HepG2 (cell line): Measurements from ENCODE around the gene SULT2B1. TPM values are rescaled to one million over a fixed set of nuclear protein-coding genes. Genes with fewer than 3 reads are reported as not detected.
A peak's percentile ranks its signal among the peaks of the same experiment; 100 is the strongest.

Experiments used
- ATAC-seq: fragments of 200-7000 bp; cut with Tn5 transposase; 3 replicates; pipeline ENCODE4 v1.9.1; 2020; ENCODE audit warnings: mild to moderate bottlenecking, moderate library complexity
- BruUV-seq: library from RNA; stranded (reverse); fragments of 400-500 nt; replicated peaks from 2 replicates; lab custom pipeline; 2021; lab: Mats Ljungman, UMichigan
- CTCF ChIA-PET: fragments of 300-600 bp; formaldehyde crosslinking; extraction: SDS; loops from one replicate; lab custom pipeline; 2021; ENCODE audit warnings: low total read pairs, inconsistent platforms, low intra/inter-chr PET ratio; lab: Yijun Ruan, JAX
- POLR2A ChIA-PET: fragments of 350-600 bp; sonication (Branson Sonifier 250); formaldehyde crosslinking; loops from one replicate; lab custom pipeline; 2020; ENCODE audit warnings: antibody characterized with exemption, inconsistent platforms; lab: Yijun Ruan, JAX
- DNase-seq: peaks from one replicate; pipeline ENCODE4 v3.0.0-alpha.2; 2015; ENCODE audit warnings: low spot score
- FAIRE-seq: peaks from 3 replicates; lab custom pipeline; 2011; peaks lifted over from hg19 to GRCh38; lab: Jason Lieb, UNC
- H2AFZ ChIP-seq: one replicate; pipeline ENCODE4 v1.6.1; 2011; ENCODE audit warnings: low read length, inconsistent platforms
- H3K27ac ChIP-seq: fragments of 300-600 bp; 3 replicates; pipeline ENCODE4 v1.8.0; 2011; ENCODE audit warnings: mixed run types, mild to moderate bottlenecking, mixed read lengths, low read length, inconsistent platforms; ENCODE audit not compliant: insufficient read depth; ENCODE audit errors: extremely low read length
- H3K27me3 ChIP-seq, 2 experiments: fragments of 200-600 bp in 1 of 2; 2 replicates in 1 of 2; 3 replicates in 1 of 2; pipeline versions ENCODE4 v1.6.0 to v1.8.0; 2011; ENCODE audit warnings: low read length in 2 of 2, mild to moderate bottlenecking in 2 of 2, moderate library complexity in 2 of 2, inconsistent platforms in 1 of 2; ENCODE audit not compliant: insufficient read depth in 2 of 2, control insufficient read depth in 1 of 2
- H3K36me3 ChIP-seq, 2 experiments: fragments of 200-600 bp in 1 of 2; replicated peaks in 1 of 2; 2 replicates in 1 of 2; 3 replicates in 1 of 2; pipeline versions ENCODE4 v1.5.1 to v1.8.0; 2011; ENCODE audit warnings: low read length in 2 of 2, inconsistent platforms in 1 of 2; ENCODE audit not compliant: insufficient read depth in 2 of 2, control insufficient read depth in 1 of 2
- H3K4me1 ChIP-seq: 2 replicates; pipeline ENCODE4 v1.5.1; 2012; ENCODE audit warnings: low read length, inconsistent platforms; ENCODE audit not compliant: insufficient read depth
- H3K4me2 ChIP-seq: 2 replicates; pipeline ENCODE4 v1.6.0; 2011; ENCODE audit warnings: low read depth, low read length, inconsistent platforms
- H3K4me3 ChIP-seq, 3 experiments: fragments of 200-600 bp in 1 of 3; sonication (generic), shearing (Covaris generic) in 1 of 3; replicated peaks in 1 of 3; 2 replicates each; pipeline ENCODE4 v1.5.1; 2011 to 2016; ENCODE audit warnings: low read length in 3 of 3, inconsistent platforms in 2 of 3, low read depth in 2 of 3, mild to moderate bottlenecking in 2 of 3, control low read depth in 1 of 3, mixed read lengths in 1 of 3; ENCODE audit not compliant: insufficient read depth in 1 of 3
- H3K79me2 ChIP-seq: one replicate; pipeline ENCODE4 v1.6.1; 2011; ENCODE audit warnings: low read length, inconsistent platforms; ENCODE audit not compliant: insufficient read depth
- H3K9ac ChIP-seq: 2 replicates; pipeline ENCODE4 v1.6.0; 2011; ENCODE audit warnings: mild to moderate bottlenecking, low read depth, low read length, inconsistent platforms; ENCODE audit not compliant: insufficient read depth
- H3K9me3 ChIP-seq: 2 replicates; pipeline ENCODE4 v1.5.1; 2012; ENCODE audit warnings: mild to moderate bottlenecking, low read length
- H4K20me1 ChIP-seq: 2 replicates; pipeline ENCODE4 v1.6.0; 2011; ENCODE audit warnings: inconsistent platforms, mild to moderate bottlenecking, low read length, moderate library complexity; ENCODE audit not compliant: insufficient read depth
- KDM3A ChIP-seq: IDR thresholded peaks from 2 replicates; pipeline ENCODE4 v1.6.1; 2018; ENCODE audit warnings: low read depth, missing compliant biosample characterization
- WGBS: methylation state at CpG from one replicate; pipeline ENCODE4 v1.1.6; 2017; ENCODE audit warnings: low lambda C conversion rate; 5-methylcytosine and 5-hydroxymethylcytosine counted together
- in situ Hi-C: cut with HindIII; loops from 2 replicates; pipeline ENCODE4 v1.10.0; 2017; ENCODE audit warnings: low pct_unique_long_range_greater_than_20kb; ENCODE audit not compliant: extremely low pct_ligation_motif_present
- intact Hi-C: fragments of 100-400 bp; cut with micrococcal nuclease; formaldehyde crosslinking; loops from one replicate; pipeline ENCODE4 v1.10.0; 2022; ENCODE audit not compliant: unreplicated experiment
- polyA plus RNA-seq, 8 experiments: library from polyadenylated mRNA; depleted of rRNA in 3 of 8; stranded (reverse) in 7 of 8; unstranded in 1 of 8; fragments of >200 nt; fragmentation: Illumina TruSeq in 4 of 8; extraction: Trizol in 4 of 8; gene quantifications; 2 replicates each; pipeline versions ENCODE4 v1.2.1 to v1.2.3, GENCODE V29; 2011 to 2016; ENCODE audit warnings: low read depth in 4 of 8, missing spikeins in 1 of 8, mixed read lengths in 1 of 8; ENCODE audit not compliant: insufficient read depth in 1 of 8
- total RNA-seq, 5 experiments: library from RNA; depleted of rRNA; stranded (reverse); fragments of >200 nt; fragmentation: Illumina TruSeq; extraction: Trizol; gene quantifications; 2 replicates each; pipeline ENCODE4 v1.2.3, GENCODE V29; 2016; ENCODE audit warnings: low read depth in 1 of 5
- TF ChIP-seq, protein P1 (sequence below): IDR thresholded peaks from 2 replicates; pipeline ENCODE4 v1.6.1; 2016; ENCODE audit warnings: low read depth, control low read depth
- TF ChIP-seq, protein P2 (sequence below): sonication (generic); formaldehyde crosslinking; IDR thresholded peaks from 2 replicates; pipeline ENCODE4 v1.4.0; 2020; ENCODE audit warnings: mild to moderate bottlenecking, missing genetic modification reagents

The SULT2B1 gene
- total and polyA plus RNA-seq, 2 of the 13 experiments (the other 11 are each of a cell fraction or from before 2014, with no cell fraction given), result 0.13 TPM; not detected in 1

DNA sequence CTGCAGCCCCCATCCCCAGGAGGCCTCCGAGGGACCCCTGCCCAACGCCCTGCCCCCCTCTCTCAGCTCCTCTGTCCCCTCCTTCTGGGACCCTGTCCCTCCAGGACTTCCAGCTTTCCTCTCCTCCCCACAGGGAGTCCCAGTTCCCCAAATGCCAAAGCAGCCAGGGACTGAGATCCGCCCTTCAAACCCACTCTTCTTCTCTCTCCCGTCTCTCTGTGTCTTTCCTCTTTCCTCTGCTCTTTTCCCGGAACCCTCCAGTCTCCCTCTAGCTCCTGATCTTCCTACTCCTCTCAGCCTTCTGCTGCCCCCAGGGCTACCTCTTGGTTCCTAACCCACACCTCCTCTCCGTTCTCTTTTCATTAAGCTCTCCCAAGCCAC is 93.6 kb downstream of the SULT2B1 start:
- BruUV-seq, result no TSS peak
- WGBS, result 5% methylated on average over 4 of the region's 6 CpGs
- no peak for FAIRE-seq

More for the DNA sequence above, 93.6 kb downstream of the SULT2B1 start:
- Histone ChIP-seq H3K36me3 (no peaks in the 10 kb centered on the region), H2AFZ (peak overlapping the region; percentile 86), H3K27ac (no peak overlapping the region), H3K4me1 (peaks cover 14% of the 10 kb centered on the region), H3K27me3 (peaks cover 0 to 1% of the 10 kb centered on the region in 2 experiments; a peak in 2 of 5 replicates), H3K9ac (no peak overlapping the region), H3K4me2 (peak overlapping the region; percentile 88), H3K4me3 (peak overlapping the region; percentile 52 to 69 (median 59); a peak in 4 of 6 replicates), H3K79me2 (no peaks in the 10 kb centered on the region), H4K20me1 (no peaks in the 10 kb centered on the region), H3K9me3 (no peaks in the 10 kb centered on the region)
- ATAC-seq (peak; percentile 20), DNase-seq (no peak)
- ChIA-PET POLR2A (interaction anchor here (1.2 to 3.4 kb wide), 8 partner anchors 9 to 161 kb away, joined by 3 to 16 read pairs (median 4); partner anchors contain the start of genes DBP, RPL18 and SPHK2), CTCF (interaction anchor here (0.7 to 1.5 kb wide), 2 partner anchors 93 to 190 kb away, joined by 3 to 10 read pairs; no protein-coding TSS in a partner anchor)
- intact Hi-C loops (no loop called here), in situ Hi-C loops (loop anchor here (5.0 kb wide), 2 partner anchors 142 to 197 kb away; no protein-coding TSS in a partner anchor)
- no peak for TF ChIP-seq KDM3A (CRISPR knock-in tag)
- TF ChIP-seq, protein P1, sequence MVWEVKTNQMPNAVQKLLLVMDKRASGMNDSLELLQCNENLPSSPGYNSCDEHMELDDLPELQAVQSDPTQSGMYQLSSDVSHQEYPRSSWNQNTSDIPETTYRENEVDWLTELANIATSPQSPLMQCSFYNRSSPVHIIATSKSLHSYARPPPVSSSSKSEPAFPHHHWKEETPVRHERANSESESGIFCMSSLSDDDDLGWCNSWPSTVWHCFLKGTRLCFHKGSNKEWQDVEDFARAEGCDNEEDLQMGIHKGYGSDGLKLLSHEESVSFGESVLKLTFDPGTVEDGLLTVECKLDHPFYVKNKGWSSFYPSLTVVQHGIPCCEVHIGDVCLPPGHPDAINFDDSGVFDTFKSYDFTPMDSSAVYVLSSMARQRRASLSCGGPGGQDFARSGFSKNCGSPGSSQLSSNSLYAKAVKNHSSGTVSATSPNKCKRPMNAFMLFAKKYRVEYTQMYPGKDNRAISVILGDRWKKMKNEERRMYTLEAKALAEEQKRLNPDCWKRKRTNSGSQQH (CRISPR knock-in tag), result no peak
- TF ChIP-seq, protein P2, sequence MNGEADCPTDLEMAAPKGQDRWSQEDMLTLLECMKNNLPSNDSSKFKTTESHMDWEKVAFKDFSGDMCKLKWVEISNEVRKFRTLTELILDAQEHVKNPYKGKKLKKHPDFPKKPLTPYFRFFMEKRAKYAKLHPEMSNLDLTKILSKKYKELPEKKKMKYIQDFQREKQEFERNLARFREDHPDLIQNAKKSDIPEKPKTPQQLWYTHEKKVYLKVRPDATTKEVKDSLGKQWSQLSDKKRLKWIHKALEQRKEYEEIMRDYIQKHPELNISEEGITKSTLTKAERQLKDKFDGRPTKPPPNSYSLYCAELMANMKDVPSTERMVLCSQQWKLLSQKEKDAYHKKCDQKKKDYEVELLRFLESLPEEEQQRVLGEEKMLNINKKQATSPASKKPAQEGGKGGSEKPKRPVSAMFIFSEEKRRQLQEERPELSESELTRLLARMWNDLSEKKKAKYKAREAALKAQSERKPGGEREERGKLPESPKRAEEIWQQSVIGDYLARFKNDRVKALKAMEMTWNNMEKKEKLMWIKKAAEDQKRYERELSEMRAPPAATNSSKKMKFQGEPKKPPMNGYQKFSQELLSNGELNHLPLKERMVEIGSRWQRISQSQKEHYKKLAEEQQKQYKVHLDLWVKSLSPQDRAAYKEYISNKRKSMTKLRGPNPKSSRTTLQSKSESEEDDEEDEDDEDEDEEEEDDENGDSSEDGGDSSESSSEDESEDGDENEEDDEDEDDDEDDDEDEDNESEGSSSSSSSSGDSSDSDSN (CRISPR knock-in tag), result 0 out of 2 replicates have a peak, but pooled peaks have one; percentile 7
